Thyroid gland (tissue), 4 donors: ENCODE data around the gene BBLN.
"Not testable (repeated sequence)": the region's sequence is repeated elsewhere in the genome, so short reads cannot be mapped to it uniquely, and the experiment has no call there.

Experiments used
- CTCF ChIP-seq, 6 experiments: fragments of 200-600 bp in 3 of 6; fragments of 450-650 bp in 3 of 6; sonication (generic) in 3 of 6; IDR thresholded peaks; one replicate each; pipeline ENCODE4 v1.5.1; 2016 to 2019; ENCODE audit warnings: antibody characterized with exemption in 6 of 6, mild to moderate bottlenecking in 2 of 6, inconsistent platforms in 1 of 6, moderate library complexity in 1 of 6
- POLR2A ChIP-seq, 2 donors: fragments of 450-650 bp; IDR thresholded peaks; one replicate each; pipeline ENCODE4 v1.6.1; 2017; ENCODE audit warnings: antibody characterized with exemption in 2 of 2, mild to moderate bottlenecking in 2 of 2, moderate library complexity in 1 of 2

- TF ChIP-seq CTCF, POLR2A (IDR thresholded peaks at IDR 0.05): not testable (repeated sequence)
These were observed 29.4 kb upstream of the BBLN start for GRCh38 chr9:128130651-128131050.
